ENCODE data around the gene TMEM178A. TPM values are rescaled to one million over a fixed set of nuclear protein-coding genes. Genes with fewer than 3 reads are reported as not detected.

Gene TMEM178A
- total and polyA plus RNA-seq, 2 of the 4 experiments (the other 2 are of a cell fraction), result 0.18 to 1.8 TPM

- H3K14ac ChIP-seq (replicated peaks; ENCODE audit: low read depth, low read length), result no peak overlapping the region
- no peak overlapping the region for H2BK5ac ChIP-seq (ENCODE audit: low read depth, low read length, poor library complexity, severe bottlenecking)
- no peaks in the 10 kb centered on the region for H3K27me3 ChIP-seq (ENCODE audit: control insufficient read depth, insufficient read depth, low read length)
- DNase-seq (no peak), ATAC-seq (ENCODE audit: low read depth) (no peak)
- H2BK20ac ChIP-seq (ENCODE audit: low read depth, low read length), result no peak overlapping the region
- H4K20me1 ChIP-seq (ENCODE audit: insufficient read depth, low read length), result no peaks in the 10 kb centered on the region
- H4K5ac ChIP-seq (ENCODE audit: low read depth, low read length), result no peak overlapping the region
- no peaks in the 10 kb centered on the region for H3K36me3 ChIP-seq (ENCODE audit: control insufficient read depth, insufficient read depth, low read length)
- CTCF ChIA-PET, result no interaction called here
- no peak overlapping the region for H2BK15ac ChIP-seq (ENCODE audit: low read depth, low read length)
- dilution Hi-C loops (cut with HindIII; ENCODE audit: low sequenced_read_pairs, unreplicated experiment) (no loop called here), in situ Hi-C loops (cut with MboI; ENCODE audit: low sequenced_read_pairs) (no loop called here), intact Hi-C loops (cut with micrococcal nuclease) (no loop called here)
- no peak overlapping the region for H3K23ac ChIP-seq (ENCODE audit: low read depth, low read length)
- no peak overlapping the region for H3K18ac ChIP-seq (ENCODE audit: low read depth, low read length)
- H3K4ac ChIP-seq (ENCODE audit: low read depth, low read length), result no peak overlapping the region
- no peak for TF ChIP-seq RFX5 (IDR thresholded peaks at IDR 0.05; ENCODE audit: low read depth, low read length)
- TF ChIP-seq MXI1 (IDR thresholded peaks at IDR 0.05; ENCODE audit: borderline replicate concordance, low read depth, low read length), result no peak
- TF ChIP-seq CHD1 (IDR thresholded peaks at IDR 0.05; ENCODE audit: low read depth, low read length), result no peak
- no peak for TF ChIP-seq FOS (IDR thresholded peaks at IDR 0.05; ENCODE audit: low read depth, low read length)
- TF ChIP-seq SMC3 (IDR thresholded peaks at IDR 0.05; ENCODE audit: low read depth, low read length), result no peak
- no peak for TF ChIP-seq CEBPB (IDR thresholded peaks at IDR 0.05; ENCODE audit: low read depth, low read length)
- no peak for TF ChIP-seq ELK1 (IDR thresholded peaks at IDR 0.05; ENCODE audit: borderline replicate concordance, low read depth, low read length)
- TF ChIP-seq CTCF (conservative IDR thresholded peaks at IDR 0.05; ENCODE audit: low read depth, low read length), result no peak
- no peak for TF ChIP-seq MAFK (IDR thresholded peaks at IDR 0.05; ENCODE audit: low read depth, low read length)
- no peak for TF ChIP-seq RCOR1 (IDR thresholded peaks at IDR 0.05; ENCODE audit: insufficient replicate concordance, low read length)
- no peak for TF ChIP-seq RAD21 (IDR thresholded peaks at IDR 0.05; ENCODE audit: low read length)
- no peak for TF ChIP-seq BHLHE40 (IDR thresholded peaks at IDR 0.05; ENCODE audit: low read depth, low read length)
- TF ChIP-seq MAZ (IDR thresholded peaks at IDR 0.05; ENCODE audit: borderline replicate concordance, low read depth, low read length), result no peak
- TF ChIP-seq POLR2A (IDR thresholded peaks at IDR 0.05; ENCODE audit: low read depth, low read length), result no peak
- TF ChIP-seq, protein P1, sequence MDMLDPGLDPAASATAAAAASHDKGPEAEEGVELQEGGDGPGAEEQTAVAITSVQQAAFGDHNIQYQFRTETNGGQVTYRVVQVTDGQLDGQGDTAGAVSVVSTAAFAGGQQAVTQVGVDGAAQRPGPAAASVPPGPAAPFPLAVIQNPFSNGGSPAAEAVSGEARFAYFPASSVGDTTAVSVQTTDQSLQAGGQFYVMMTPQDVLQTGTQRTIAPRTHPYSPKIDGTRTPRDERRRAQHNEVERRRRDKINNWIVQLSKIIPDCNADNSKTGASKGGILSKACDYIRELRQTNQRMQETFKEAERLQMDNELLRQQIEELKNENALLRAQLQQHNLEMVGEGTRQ (IDR thresholded peaks at IDR 0.05; ENCODE audit: low read depth, low read length), result no peak
- TF ChIP-seq NFE2L2 (IDR thresholded peaks at IDR 0.05; ENCODE audit: low read depth, low read length), result no peak
- no peaks in the 10 kb centered on the region for H3K4me1 ChIP-seq (ENCODE audit: control insufficient read depth, insufficient read depth, low read length)
- H3K9ac ChIP-seq (ENCODE audit: low read depth, low read length), result no peak overlapping the region
- POLR2A ChIA-PET (ENCODE audit: unreplicated experiment), result no interaction called here
- no peak overlapping the region for H3K4me2 ChIP-seq (ENCODE audit: low read depth, low read length)
- H2AFZ ChIP-seq (replicated peaks; ENCODE audit: low read length, poor library complexity), result no peak overlapping the region
- BruUV-seq (replicated peaks), result no TSS peak
- H4K8ac ChIP-seq (ENCODE audit: low read depth in 2 of 2, low read length in 2 of 2), result no peak overlapping the region
- no peaks in the 10 kb centered on the region for H3K9me1 ChIP-seq (ENCODE audit: insufficient read depth, low read length)
- no peaks in the 10 kb centered on the region for H3K79me1 ChIP-seq (ENCODE audit: low read depth in 1 of 2, low read length in 2 of 2)
- no peak overlapping the region for H2AK5ac ChIP-seq (ENCODE audit: low read depth, low read length)
- no peak overlapping the region for H3K27ac ChIP-seq (ENCODE audit: insufficient read depth, low read length)
- no peak overlapping the region for H3K56ac ChIP-seq (ENCODE audit: extremely low read depth, insufficient read depth, low read length)
- H3K4me3 ChIP-seq (ENCODE audit: insufficient read depth, low read depth, low read length), result no peak overlapping the region
- H3K9me3 ChIP-seq (ENCODE audit: control insufficient read depth, insufficient read depth, low read length), result no peaks in the 10 kb centered on the region
- 38% methylated on average over 6 of the region's 12 CpGs; no CpG with 5 or more reads in 1 of the 2 experiments for WGBS, 2 experiments (ENCODE audit: extremely low coverage in 2 of 2, insufficient read length in 1 of 2)
- no peak overlapping the region for H4K91ac ChIP-seq (ENCODE audit: insufficient read depth, low read depth, low read length)
- no peak overlapping the region for H2AK9ac ChIP-seq (replicated peaks; ENCODE audit: low read depth, low read length, poor library complexity)
- no peak overlapping the region for H2BK120ac ChIP-seq (ENCODE audit: low read depth, low read length)
Observed at GRCh38 chr2:39717067-39717466, 51.4 kb downstream of the TMEM178A start.

Data from IMR-90 (cell line).